ENCODE data around the gene MVD.

The MVD gene

GRCh38 chr16:88701581-88702370 is 38.9 kb upstream of the MVD start:
- peaks cover 40% of the 10 kb centered on the region for H3K4me1 Mint-ChIP-seq (ENCODE audit: low read depth)
- no peak for DNase-seq (ENCODE audit: low spot score)

GRCh38 chr16:88700636-88701482 is 38.0 kb upstream of the MVD start:
- no peaks in the 10 kb centered on the region for H3K27me3 Mint-ChIP-seq (ENCODE audit: low read depth)
- peak overlapping the region; percentile 85 for H3K4me3 Mint-ChIP-seq
- H3K27ac Mint-ChIP-seq, result peak overlapping the region; percentile 77
- peaks cover 49% of the 10 kb centered on the region for H3K36me3 Mint-ChIP-seq (ENCODE audit: low read depth)
- DNase-seq (ENCODE audit: low spot score), result peak; percentile 95
- H3K9me3 Mint-ChIP-seq, result no peaks in the 10 kb centered on the region
- H3K4me1 Mint-ChIP-seq (ENCODE audit: low read depth), result peaks cover 40% of the 10 kb centered on the region

More at GRCh38 chr16:88701581-88702370, 38.9 kb upstream of the MVD start:
- no peaks in the 10 kb centered on the region for H3K27me3 Mint-ChIP-seq (ENCODE audit: low read depth)
- peak overlapping the region; percentile 77 for H3K27ac Mint-ChIP-seq
- no peaks in the 10 kb centered on the region for H3K9me3 Mint-ChIP-seq
- H3K36me3 Mint-ChIP-seq (ENCODE audit: low read depth), result peaks cover 49% of the 10 kb centered on the region
- H3K4me3 Mint-ChIP-seq, result peak overlapping the region; percentile 85

GRCh38 chr16:88700322-88700635 is 37.4 kb upstream of the MVD start:
- peak overlapping the region; percentile 85 for H3K4me3 Mint-ChIP-seq
- peaks cover 38% of the 10 kb centered on the region for H3K4me1 Mint-ChIP-seq (ENCODE audit: low read depth)
- H3K9me3 Mint-ChIP-seq, result no peaks in the 10 kb centered on the region
- H3K36me3 Mint-ChIP-seq (ENCODE audit: low read depth), result peaks cover 47% of the 10 kb centered on the region
- peak overlapping the region; percentile 77 for H3K27ac Mint-ChIP-seq
- no peak for DNase-seq (ENCODE audit: low spot score)
- H3K27me3 Mint-ChIP-seq (ENCODE audit: low read depth), result no peaks in the 10 kb centered on the region

- Mint-ChIP-seq H3K4me1 (ENCODE audit: low read depth) (peaks cover 36% of the 10 kb centered on the region), H3K36me3 (ENCODE audit: low read depth) (peaks cover 46% of the 10 kb centered on the region), H3K27me3 (ENCODE audit: low read depth) (no peaks in the 10 kb centered on the region), H3K4me3 (no peak overlapping the region), H3K9me3 (no peaks in the 10 kb centered on the region), H3K27ac (no peak overlapping the region)
- DNase-seq (ENCODE audit: low spot score), result no peak
These were observed 36.3 kb upstream of the MVD start for GRCh38 chr16:88699180-88699579.

GRCh38 chr16:88698646-88699045 is 35.8 kb upstream of the MVD start:
- Mint-ChIP-seq H3K27ac (no peak overlapping the region), H3K36me3 (ENCODE audit: low read depth) (peaks cover 42% of the 10 kb centered on the region), H3K9me3 (no peaks in the 10 kb centered on the region), H3K4me1 (ENCODE audit: low read depth) (peaks cover 32% of the 10 kb centered on the region), H3K27me3 (ENCODE audit: low read depth) (no peaks in the 10 kb centered on the region), H3K4me3 (no peak overlapping the region)
- DNase-seq (ENCODE audit: low spot score), result no peak

DNA sequence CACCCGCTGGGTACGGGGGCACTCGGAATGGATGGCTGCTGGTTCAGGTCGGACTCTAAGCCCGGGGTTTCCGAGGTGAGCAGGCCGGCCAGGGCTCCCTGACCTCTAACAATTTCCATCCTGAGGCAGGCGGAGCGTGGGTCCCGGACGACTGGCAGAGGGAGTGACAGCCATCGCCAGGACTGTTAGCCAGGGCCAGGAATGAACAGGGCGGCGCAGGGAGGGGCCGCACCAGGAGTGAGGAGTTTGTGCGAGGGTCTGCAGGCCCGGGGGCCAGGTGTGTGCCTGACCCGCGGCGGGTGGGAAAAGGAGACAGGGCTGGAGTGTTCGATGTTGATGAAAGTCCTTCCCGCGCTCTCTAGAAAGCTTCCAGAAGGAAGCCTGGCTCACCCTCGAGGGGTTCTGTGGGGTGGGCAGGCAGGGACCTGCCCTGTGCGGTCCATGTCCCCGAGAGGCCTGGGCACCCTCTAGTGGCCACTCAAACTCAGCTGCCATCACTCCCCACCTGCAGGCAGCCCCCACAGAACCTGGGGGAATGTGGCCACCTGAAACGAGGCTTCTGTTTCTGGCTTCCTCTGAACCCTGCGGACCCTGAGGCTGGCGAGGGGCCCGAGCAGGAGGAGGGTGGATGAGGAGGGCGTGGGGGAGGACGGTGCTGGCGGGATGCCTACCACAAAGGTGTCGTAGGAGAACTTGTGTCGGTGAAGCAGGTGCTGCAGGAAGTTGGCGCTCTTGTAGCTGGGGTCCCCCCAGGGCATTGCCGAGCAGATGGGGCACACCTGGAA is 35.1 kb upstream of the MVD start:
- H3K4me3 Mint-ChIP-seq, result no peak overlapping the region
- no peaks in the 10 kb centered on the region for H3K27me3 Mint-ChIP-seq (ENCODE audit: low read depth)
- no peak for DNase-seq (ENCODE audit: low spot score)
- peaks cover 38% of the 10 kb centered on the region for H3K36me3 Mint-ChIP-seq (ENCODE audit: low read depth)
- peak overlapping the region; percentile 60 for H3K27ac Mint-ChIP-seq
- H3K9me3 Mint-ChIP-seq, result no peaks in the 10 kb centered on the region
- peaks cover 30% of the 10 kb centered on the region for H3K4me1 Mint-ChIP-seq (ENCODE audit: low read depth)

DNA sequence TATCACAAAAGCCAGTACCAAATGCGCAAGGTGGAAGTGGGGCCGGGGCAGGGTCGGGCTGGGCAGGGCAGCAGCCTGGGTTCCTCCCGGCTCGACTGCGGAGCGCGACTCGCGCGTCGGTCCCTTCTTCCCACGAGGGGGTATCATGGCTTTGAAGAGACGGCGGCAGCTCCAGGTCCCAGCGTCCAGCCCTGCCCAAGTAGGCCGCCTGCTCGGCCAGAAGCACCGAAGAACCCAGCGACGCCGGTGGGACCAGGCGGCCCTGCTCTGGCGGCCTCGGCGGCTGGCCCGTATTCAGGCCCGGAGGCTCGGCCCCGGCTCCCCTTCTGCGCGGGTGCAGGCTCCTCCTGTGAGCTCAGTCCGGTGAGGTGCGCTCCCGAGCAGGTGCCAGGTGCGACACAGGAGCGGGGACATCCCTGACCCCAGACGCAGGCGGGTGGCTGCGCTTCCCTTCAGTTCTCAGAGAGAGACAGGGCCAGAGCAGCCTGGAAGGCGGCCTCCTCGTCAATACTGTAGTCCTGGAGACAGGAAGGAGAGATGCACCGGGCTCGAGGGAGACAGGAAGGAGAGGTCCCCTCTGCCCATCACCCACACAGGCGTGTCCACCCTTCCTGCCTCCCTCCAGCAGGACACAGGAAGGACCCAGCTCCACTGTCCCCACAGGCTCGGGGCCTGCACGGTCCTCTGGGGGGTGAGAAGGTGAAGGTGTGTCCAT is 34.4 kb upstream of the MVD start:
- Mint-ChIP-seq H3K9me3 (no peaks in the 10 kb centered on the region), H3K27ac (peak overlapping the region; percentile 52), H3K4me1 (ENCODE audit: low read depth) (peaks cover 29% of the 10 kb centered on the region), H3K27me3 (ENCODE audit: low read depth) (no peaks in the 10 kb centered on the region), H3K36me3 (ENCODE audit: low read depth) (peaks cover 31% of the 10 kb centered on the region), H3K4me3 (no peak overlapping the region)
- no peak for DNase-seq (ENCODE audit: low spot score)

- peaks cover 26% of the 10 kb centered on the region for H3K36me3 Mint-ChIP-seq (ENCODE audit: low read depth)
- H3K27ac Mint-ChIP-seq, result no peak overlapping the region
- H3K9me3 Mint-ChIP-seq, result no peaks in the 10 kb centered on the region
- no peak overlapping the region for H3K4me3 Mint-ChIP-seq
- peaks cover 30% of the 10 kb centered on the region for H3K4me1 Mint-ChIP-seq (ENCODE audit: low read depth)
- no peaks in the 10 kb centered on the region for H3K27me3 Mint-ChIP-seq (ENCODE audit: low read depth)
- DNase-seq (ENCODE audit: low spot score), result no peak
These were observed 33.5 kb upstream of the MVD start for GRCh38 chr16:88696441-88696840.

DNA sequence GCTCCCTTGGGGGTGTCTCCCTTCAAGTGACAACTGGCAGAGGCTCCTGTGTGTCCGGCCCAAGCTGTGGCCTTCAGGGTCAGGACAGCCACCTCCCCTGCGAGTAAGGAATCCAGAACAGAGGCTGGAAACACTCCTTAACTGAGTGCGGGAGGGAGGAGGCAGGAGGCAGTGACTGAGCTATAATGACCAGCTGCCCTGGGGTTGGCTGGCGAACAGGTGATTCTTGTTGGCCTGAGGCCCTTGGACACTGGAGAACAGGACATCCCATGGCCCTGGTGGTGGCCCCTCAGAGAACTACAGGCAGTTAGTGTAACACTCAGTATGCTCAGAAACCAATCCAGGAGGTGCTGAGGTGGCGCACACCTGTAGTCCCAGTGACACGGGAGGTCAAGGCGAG is 32.9 kb upstream of the MVD start:
- Mint-ChIP-seq H3K27ac (peak overlapping the region; percentile 45), H3K27me3 (ENCODE audit: low read depth) (no peaks in the 10 kb centered on the region), H3K9me3 (no peaks in the 10 kb centered on the region), H3K4me1 (ENCODE audit: low read depth) (peaks cover 33% of the 10 kb centered on the region), H3K4me3 (no peak overlapping the region), H3K36me3 (ENCODE audit: low read depth) (peaks cover 22% of the 10 kb centered on the region)
- DNase-seq (ENCODE audit: low spot score), result no peak

DNA sequence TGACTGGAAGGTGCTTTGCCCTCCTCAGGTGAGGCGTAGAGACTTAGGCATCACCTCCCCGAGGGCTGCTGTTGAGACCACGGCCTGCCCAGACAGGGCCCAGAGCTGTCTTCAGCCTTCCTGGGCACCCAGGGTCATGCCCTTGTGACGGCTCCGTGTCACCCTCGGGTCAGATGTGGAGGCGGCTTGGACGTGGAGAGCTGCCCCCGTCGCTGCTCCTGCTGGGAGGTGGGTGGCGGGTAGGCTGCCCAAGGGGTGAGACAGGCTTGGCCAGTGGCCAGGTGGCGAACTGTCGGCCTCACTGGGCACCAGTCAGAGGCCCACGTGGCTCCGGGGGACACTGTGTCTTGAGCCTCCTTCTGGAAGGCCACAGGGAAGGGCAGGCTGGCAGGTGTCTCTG is 32.3 kb upstream of the MVD start:
- Mint-ChIP-seq H3K27me3 (ENCODE audit: low read depth) (no peaks in the 10 kb centered on the region), H3K9me3 (no peaks in the 10 kb centered on the region), H3K4me1 (ENCODE audit: low read depth) (peaks cover 34% of the 10 kb centered on the region), H3K4me3 (no peak overlapping the region), H3K27ac (peak overlapping the region; percentile 45), H3K36me3 (ENCODE audit: low read depth) (peaks cover 18% of the 10 kb centered on the region)
- DNase-seq (ENCODE audit: low spot score), result no peak

- peaks cover 27% of the 10 kb centered on the region for H3K4me1 Mint-ChIP-seq (ENCODE audit: low read depth)
- no peak overlapping the region for H3K4me3 Mint-ChIP-seq
- H3K36me3 Mint-ChIP-seq (ENCODE audit: low read depth), result peaks cover 11% of the 10 kb centered on the region
- no peaks in the 10 kb centered on the region for H3K9me3 Mint-ChIP-seq
- no peak for DNase-seq (ENCODE audit: low spot score)
- H3K27ac Mint-ChIP-seq, result peak overlapping the region; percentile 61
- H3K27me3 Mint-ChIP-seq (ENCODE audit: low read depth), result no peaks in the 10 kb centered on the region
These were observed 31.6 kb upstream of the MVD start for GRCh38 chr16:88694221-88695087.

DNA sequence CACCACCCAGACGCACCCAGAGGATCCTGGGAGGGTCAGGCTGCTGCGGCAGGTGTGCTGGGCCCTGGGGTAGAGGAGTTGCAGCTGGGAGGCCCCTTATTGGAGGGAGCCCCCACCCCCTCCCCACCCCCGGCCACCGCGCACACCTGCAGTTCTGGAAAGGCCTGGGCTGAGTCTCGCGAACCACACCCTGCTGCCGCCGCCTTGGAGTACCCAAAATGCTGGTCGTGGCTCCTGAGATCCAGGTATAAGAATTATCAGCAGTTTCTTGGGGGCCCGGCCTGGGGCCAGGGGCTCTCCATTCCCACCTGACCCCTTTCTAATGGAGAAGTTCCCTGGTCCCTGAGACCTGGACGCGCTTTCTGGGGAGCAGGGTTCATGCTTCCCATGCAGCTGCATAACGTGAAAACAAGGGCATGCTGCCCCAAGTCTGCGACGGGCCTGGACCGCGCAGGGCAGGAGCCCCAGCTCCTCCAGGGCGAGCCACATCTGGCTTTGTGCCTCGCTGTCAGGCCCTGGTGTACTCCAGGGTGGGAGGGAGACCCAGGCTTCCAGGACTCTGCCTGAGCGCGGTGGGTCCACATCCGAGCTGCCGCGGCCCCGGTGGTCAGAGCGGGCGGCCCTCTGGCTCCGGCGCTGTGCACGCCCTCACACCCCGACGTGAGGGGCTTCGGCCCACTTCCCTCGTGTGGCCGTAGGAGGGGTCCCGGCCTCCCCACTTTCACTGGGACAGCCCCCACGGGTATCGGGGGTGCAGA is 30.7 kb upstream of the MVD start:
- Mint-ChIP-seq H3K36me3 (ENCODE audit: low read depth) (peaks cover 11% of the 10 kb centered on the region), H3K4me3 (no peak overlapping the region), H3K9me3 (no peaks in the 10 kb centered on the region), H3K27me3 (ENCODE audit: low read depth) (no peaks in the 10 kb centered on the region), H3K27ac (no peak overlapping the region), H3K4me1 (ENCODE audit: low read depth) (peaks cover 31% of the 10 kb centered on the region)
- no peak for DNase-seq (ENCODE audit: low spot score)
